Measurements from ENCODE around the gene MIPEP.

Gene MIPEP

GRCh38 chr13:23852351-23852750, 36.8 kb downstream of the MIPEP start:
- DNase-seq (ENCODE audit: low spot score) = no peak

DNA sequence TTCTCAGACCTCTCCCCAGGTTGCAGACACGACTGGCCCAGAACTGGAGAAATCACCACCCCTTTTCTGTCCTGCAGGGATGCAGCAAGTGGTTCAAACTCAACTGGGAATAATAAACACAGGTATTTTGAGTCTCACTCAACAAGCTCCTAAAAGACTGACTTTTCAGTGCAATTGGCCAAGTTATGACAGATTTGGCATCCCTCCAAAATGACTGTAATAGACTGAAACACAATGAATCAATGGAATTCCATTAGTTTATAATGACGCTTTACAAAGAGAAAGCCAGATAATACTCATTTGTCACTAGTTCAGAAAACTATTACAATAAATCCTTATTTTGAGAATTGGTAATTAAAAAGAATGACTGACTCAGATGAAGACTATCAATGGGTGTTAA, 38.1 kb downstream of the MIPEP start:
- DNase-seq (ENCODE audit: low spot score) = no peak

- no peak for DNase-seq (ENCODE audit: low spot score)
Observed at GRCh38 chr13:23850134-23850533, 39.1 kb downstream of the MIPEP start.

GRCh38 chr13:23849670-23850069, 39.5 kb downstream of the MIPEP start:
- DNase-seq (ENCODE audit: low spot score) = no peak

DNA sequence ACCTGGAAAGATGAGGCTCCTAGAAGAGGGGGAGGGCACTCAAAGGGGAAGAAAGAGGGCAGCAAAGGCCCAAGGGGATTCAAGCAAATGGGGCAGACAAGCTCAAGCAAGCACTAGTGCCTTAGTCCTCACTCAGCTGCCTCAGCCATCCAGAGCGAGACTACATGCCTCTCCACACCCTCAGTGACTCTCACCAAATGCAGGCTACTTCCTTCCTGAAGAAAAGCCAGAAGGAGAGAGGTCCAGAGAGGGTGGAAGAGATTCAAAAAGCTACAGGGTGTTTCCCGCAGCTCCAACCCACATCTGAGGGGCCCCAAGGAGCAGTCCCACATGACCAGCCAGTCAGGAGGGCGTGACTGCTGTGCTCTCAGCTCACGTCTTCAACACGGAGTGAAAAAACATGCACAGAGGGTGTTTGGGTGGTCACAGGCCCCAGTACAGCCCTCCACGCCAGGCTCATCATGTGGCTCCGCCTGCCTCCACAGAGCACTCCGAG, 40.5 kb downstream of the MIPEP start:
- no peak for DNase-seq (ENCODE audit: low spot score)

DNA sequence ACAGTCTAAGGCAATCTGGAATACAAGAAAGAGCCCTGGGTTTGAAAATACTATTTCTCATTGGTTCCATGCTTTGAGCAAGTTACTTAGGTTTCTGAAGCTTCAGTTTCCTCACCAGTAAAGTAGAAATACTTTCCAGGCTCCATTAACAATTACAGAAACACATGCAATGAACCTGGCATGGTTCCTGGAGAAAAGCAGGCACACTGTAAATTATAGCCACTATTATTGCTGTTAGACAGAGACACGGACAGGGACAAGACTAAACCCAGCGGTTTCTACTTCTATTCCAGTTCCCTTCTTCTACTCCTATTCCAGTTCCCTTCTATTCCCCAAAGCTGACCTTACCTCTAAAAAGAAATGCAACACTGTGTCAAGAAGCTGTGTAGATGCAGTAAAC, 41.2 kb downstream of the MIPEP start:
- no peak for DNase-seq (ENCODE audit: low spot score)

GRCh38 chr13:23847497-23847896, 41.7 kb downstream of the MIPEP start:
- DNase-seq (ENCODE audit: low spot score) = no peak

DNA sequence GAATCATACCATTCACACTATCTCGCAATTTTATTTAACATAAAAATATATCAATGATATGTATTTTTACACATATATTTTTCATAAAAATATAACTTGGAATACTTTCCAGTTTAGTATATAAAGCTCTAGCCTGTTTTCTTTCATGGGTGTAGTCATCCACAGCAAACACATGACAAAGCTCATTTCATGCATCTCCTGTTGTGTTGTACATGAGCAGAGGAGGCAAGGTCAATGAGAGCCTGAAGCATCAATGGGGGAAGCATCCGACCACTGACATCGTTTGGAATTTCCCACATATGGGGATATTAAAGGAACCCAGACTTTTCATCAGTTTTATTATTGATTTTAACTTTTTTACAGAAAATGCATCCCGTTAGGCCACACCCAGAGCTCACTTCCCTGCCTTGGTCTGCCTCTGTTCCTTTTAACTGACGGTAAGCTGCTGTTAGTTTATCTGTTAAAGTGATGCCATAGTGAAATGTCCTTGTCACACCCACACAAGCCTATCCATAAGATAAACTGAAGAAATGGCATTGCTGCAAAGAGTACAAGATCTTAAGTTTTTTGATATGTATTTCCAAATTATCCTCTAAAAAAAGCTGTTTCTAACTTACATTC, 44.0 kb downstream of the MIPEP start:
- no peak for DNase-seq (ENCODE audit: low spot score)

GRCh38 chr13:23844132-23844531, 45.1 kb downstream of the MIPEP start:
- no peak for DNase-seq (ENCODE audit: low spot score)

DNA sequence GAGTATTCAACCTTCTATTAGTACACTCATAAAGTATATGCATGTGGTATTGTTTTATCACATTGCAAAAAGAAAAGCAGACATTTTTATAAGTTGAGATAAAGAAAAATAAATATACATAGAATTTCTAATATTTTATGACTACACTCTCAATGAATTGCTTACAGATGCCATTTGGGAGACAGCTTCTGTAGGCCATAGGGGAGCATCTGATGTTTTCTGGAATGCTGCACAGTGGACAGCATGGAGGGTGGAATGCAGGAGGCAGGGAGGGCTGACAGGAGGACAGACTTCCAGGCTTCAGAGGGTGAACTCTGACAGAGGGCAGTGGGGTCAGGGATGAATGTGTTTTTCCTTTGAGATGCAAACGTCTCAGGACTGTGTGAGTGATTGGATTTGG, 45.8 kb downstream of the MIPEP start:
- DNase-seq (ENCODE audit: low spot score) = no peak

DNA sequence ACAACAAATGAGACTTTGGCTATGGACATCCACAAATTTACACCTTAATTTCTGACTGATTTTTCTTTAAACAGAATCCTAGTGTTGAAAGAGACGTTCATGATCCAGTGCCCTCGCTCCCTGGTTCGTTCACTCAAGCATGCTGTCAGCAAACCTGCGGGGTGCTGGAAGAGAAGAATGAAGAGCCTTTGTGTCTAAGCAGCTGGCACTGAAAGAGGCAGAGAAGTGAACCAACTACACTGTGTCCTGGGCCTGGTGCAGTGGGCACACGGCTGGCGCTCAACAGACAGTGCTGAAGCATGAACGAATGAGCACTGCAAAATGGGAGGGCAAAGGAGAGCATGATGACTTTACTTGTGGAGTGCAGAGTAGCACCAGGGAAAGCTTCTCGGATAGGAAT, 46.8 kb downstream of the MIPEP start:
- no peak for DNase-seq (ENCODE audit: low spot score)

- no peak for DNase-seq (ENCODE audit: low spot score)
Observed at GRCh38 chr13:23833733-23834611, 55.2 kb downstream of the MIPEP start.

- DNase-seq (ENCODE audit: low spot score) = peak; percentile 17
Observed at GRCh38 chr13:23828866-23829265, 60.3 kb downstream of the MIPEP start.

GRCh38 chr13:23828086-23828485, 61.1 kb downstream of the MIPEP start:
- no peak for DNase-seq (ENCODE audit: low spot score)

- DNase-seq (ENCODE audit: low spot score) = no peak
Observed at GRCh38 chr13:23825179-23825578, 64.0 kb downstream of the MIPEP start.

DNA sequence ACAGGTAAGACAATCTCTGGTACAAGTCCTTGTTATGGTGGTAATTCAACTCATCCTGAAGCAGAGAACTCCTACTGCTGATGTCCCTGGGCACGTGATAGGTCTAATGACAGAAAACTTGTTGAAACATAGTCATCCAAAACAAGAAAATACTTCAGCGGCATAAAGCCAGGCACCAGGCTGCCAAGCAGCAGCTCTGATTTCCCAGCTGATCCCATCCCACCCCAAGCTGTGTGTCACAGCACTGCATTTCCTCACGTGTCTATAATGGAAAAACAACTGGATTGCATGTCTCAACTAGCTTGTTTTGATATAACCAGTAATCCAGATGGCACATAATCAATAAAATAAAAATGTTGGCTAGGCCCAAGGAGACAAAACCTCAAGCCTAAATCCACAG, 64.8 kb downstream of the MIPEP start:
- no peak for DNase-seq (ENCODE audit: low spot score)

DNA sequence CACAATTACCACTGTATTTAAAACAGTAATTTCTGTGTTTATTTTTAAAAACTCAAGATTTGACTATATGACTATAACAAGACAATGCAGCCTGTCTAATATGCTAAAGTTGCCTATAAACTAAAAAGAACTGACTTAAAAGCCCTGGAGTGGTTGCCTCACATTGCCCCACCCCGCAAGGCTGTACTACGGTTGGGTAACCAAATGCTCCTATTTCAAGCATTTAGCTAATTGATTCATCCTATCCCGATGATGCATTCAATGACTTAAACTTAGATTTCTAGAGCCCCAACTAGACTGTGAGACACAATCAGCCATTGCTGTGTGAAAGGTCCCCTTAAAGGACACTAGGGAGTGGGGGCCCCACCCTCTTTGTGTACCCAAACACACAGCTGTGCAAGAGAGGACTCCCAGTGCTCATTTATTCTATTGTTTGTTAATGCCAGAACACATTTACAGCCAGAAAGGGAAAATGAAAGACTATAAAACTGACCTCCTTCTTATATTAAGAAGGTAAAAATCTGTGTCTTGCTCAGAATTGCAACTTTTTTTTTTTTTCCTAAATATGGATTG, 66.9 kb downstream of the MIPEP start:
- DNase-seq (ENCODE audit: low spot score) = no peak

GRCh38 chr13:23820530-23820929, 68.7 kb downstream of the MIPEP start:
- no peak for DNase-seq (ENCODE audit: low spot score)

- no peak for DNase-seq (ENCODE audit: low spot score)
Observed at GRCh38 chr13:23817830-23818229, 71.4 kb downstream of the MIPEP start.

DNA sequence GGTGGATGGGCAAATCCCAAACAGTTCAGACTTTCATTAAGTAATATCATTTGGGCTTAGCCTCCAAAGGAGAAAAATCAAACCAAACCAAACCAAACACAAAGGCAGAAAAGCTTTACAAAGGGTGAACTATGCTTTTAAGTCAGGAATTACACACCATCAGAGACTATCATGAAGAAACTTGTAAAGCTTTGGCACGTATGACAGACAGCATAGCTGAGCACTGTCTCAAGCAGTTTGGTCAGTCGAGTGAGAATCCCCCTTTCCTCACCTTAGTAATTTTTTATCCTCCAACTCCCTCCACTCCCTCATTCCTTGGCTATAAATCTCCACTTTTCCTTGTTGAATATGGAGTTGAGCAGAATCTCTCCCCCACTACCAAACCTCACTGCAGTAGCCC, 72.1 kb downstream of the MIPEP start:
- no peak for DNase-seq (ENCODE audit: low spot score)

- no peak for DNase-seq (ENCODE audit: low spot score)
Observed at GRCh38 chr13:23813635-23814034, 75.6 kb downstream of the MIPEP start.

DNA sequence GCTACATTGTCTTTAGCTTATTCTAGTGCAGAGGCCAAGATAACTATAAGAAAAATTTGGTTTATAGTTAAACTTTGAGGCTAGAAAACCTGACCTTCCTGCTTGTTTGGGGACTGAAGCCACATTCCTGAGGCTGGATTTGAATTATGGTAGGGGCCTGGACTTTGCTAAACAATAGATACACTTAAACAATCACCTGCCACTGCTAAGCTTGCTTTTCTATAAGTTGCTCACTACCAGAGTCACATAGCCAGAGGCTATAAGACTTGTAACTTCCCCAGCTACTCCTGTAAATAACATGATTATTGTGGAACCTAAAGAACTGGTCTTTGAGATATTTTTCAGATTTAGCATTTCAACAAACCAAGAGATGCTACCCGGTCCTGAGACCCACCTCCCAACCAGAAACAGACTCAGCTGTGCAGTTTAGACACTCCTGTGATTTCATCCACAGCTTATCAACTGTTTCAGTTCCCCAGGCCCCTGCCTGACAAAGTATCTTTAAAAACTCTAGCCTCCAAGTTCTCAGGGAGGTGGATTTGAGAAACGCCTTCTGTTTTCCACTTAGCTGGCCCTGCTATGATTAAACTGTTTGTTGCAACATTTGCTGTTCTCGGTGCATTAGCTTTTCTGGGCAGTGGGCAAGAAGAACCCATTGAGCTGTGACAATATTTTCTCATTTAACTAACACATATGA, 77.7 kb downstream of the MIPEP start:
- no peak for DNase-seq (ENCODE audit: low spot score)
